Heart left ventricle (tissue), 16 donors: ENCODE data around the gene BMERB1. TPM values are rescaled to one million over a fixed set of nuclear protein-coding genes. Genes with fewer than 3 reads are reported as not detected.

Source experiments
- ATAC-seq, 4 donors: fragments of 200-7000 bp; cut with Tn5 transposase; one replicate each; pipeline ENCODE4 v1.9.1; 2020 to 2022; ENCODE audit warnings: moderate library complexity in 4 of 4, mild to moderate bottlenecking in 3 of 4, moderate number of reproducible peaks in 1 of 4
- DNase-seq, 5 donors: peaks; one replicate each; pipeline ENCODE4 v3.0.0-alpha.2; 2020
- H3K27ac ChIP-seq, 12 donors: fragments of 200-600 bp; sonication (generic) in 4 of 12; one replicate each; pipeline versions ENCODE4 v1.5.0 to v1.8.0; 2016 to 2022; ENCODE audit warnings: mild to moderate bottlenecking in 2 of 12
- H3K27me3 ChIP-seq, 9 donors: fragments of 200-600 bp; sonication (generic) in 2 of 9; one replicate each; pipeline versions ENCODE4 v1.5.1 to v1.8.0; 2016 to 2022; ENCODE audit warnings: mild to moderate bottlenecking in 3 of 9
- H3K36me3 ChIP-seq, 9 donors: fragments of 200-600 bp; sonication (generic) in 2 of 9; one replicate each; pipeline versions ENCODE4 v1.5.0 to v1.8.0; 2018 to 2022; ENCODE audit warnings: mild to moderate bottlenecking in 2 of 9
- H3K4me1 ChIP-seq, 12 donors: fragments of 200-600 bp; sonication (generic) in 4 of 12; one replicate each; pipeline versions ENCODE4 v1.5.0 to v1.8.0; 2016 to 2022; ENCODE audit warnings: mild to moderate bottlenecking in 3 of 12
- H3K4me3 ChIP-seq, 12 donors: fragments of 200-600 bp; sonication (generic) in 4 of 12; one replicate each; pipeline versions ENCODE4 v1.5.0 to v1.8.0; 2017 to 2022; ENCODE audit warnings: mild to moderate bottlenecking in 9 of 12, moderate library complexity in 4 of 12
- H3K9me3 ChIP-seq, 12 donors: fragments of 200-600 bp; sonication (generic) in 4 of 12; one replicate each; pipeline versions ENCODE4 v1.5.0 to v1.8.0; 2016 to 2022; ENCODE audit warnings: mild to moderate bottlenecking in 1 of 12
- CTCF ChIP-seq, 12 donors: fragments of 200-600 bp; sonication (generic) in 4 of 12; IDR thresholded peaks; one replicate each; pipeline versions ENCODE4 v1.5.0 to v1.8.0; 2018 to 2022; ENCODE audit warnings: antibody characterized with exemption in 12 of 12, mild to moderate bottlenecking in 5 of 12
- POLR2A ChIP-seq, 2 donors: fragments of 450-650 bp; IDR thresholded peaks; one replicate each; pipeline ENCODE4 v1.6.1; 2017; ENCODE audit warnings: antibody characterized with exemption in 2 of 2, mild to moderate bottlenecking in 2 of 2, moderate library complexity in 2 of 2
- WGBS, 4 donors: extraction: QIAGEN DNeasy Blood & Tissue Kit in 2 of 4; methylation state at CpG; one replicate each; pipeline versions ENCODE4 v1.1.5 to v1.1.7; 2013 to 2018; 5-methylcytosine and 5-hydroxymethylcytosine counted together
- intact Hi-C, 10 donors: fragments of 100-400 bp; cut with DNase I; formaldehyde crosslinking; loops; one replicate each; pipeline versions ENCODE4 v1.11.1 to v1.14.2; 2022
- polyA plus RNA-seq, 2 donors: library from polyadenylated mRNA; stranded (reverse); fragments of 200-250 nt; gene quantifications; one replicate each; pipeline ENCODE4 v1.2.3, GENCODE V29; 2013
- total RNA-seq, 9 donors: library from RNA; depleted of rRNA in 2 of 9; stranded (reverse); fragments of >200 nt in 2 of 9; fragmentation: NEBNext Ultra II Directional in 3 of 9; extraction: Animal tissue kit (Norgen Biotek cat#: 25700) in 3 of 9; gene quantifications; one replicate each; pipeline versions ENCODE4 v1.1.0 to v1.2.4, GENCODE V29; 2016 to 2023
- donor health status: ischemic (EF 13 %, LVEDD 7.1; RV severe dilation, severe dysfunction).
- donor health status: healthy with polysubstance abuse.
- donor health status: DM: no; HTN: yes; CAD: no.
- donor health status: DM: no; HTN: no; CAD: no.
- donor health status: ischemic (EF 25% LVEDD 6.9; RV normal size, moderate dysfunction).
- donor health status: ischemic (EF 25% LVEDD 5.7; RV mildly dilated, moderate dysfunction).
- donor health status: healthy.
- donor health status: DM: yes; HTN: yes; CAD: no.
- donor health status: ischemic (EF 35%, LVEDD 5.7; RV mildly dilated, moderate dysfunction).
- donor health status: nonischemic (EF 11% LVEDD 7.7; RV severe dilation, severe dysfunction).
- donor health status: DM: yes; HTN: yes; CAD: no.
- donor health status: PGD.
- donor health status: ischemic (EF 29% LVEDD 5.4; RV normal size, mild dysfunction).
- donor health status: nonischemic (EF 23%, LVEDD 6.1; RV moderate dilation, normal function).

BMERB1 gene
- total and polyA plus RNA-seq, 11 donors, result 20.8 to 105 (median 70.5) TPM

GRCh38 chr16:15493466-15494180 is 59.2 kb downstream of the BMERB1 start:
- H3K36me3 ChIP-seq, result no peaks in the 10 kb centered on the region
- intact Hi-C loops, result loop anchor here in 1 of 10 donors (10.0 kb wide), 1 partner anchor 61 kb away; no protein-coding TSS in a partner anchor
- 57 to 62% (median 59%) methylated on average over 9 of the region's 9 CpGs for WGBS, 4 donors
- peak overlapping the region in 7 of 12 donors; percentile 6 to 73 (median 53) for H3K27ac ChIP-seq
- no peak for TF ChIP-seq POLR2A (IDR thresholded peaks at IDR 0.05)
- TF ChIP-seq CTCF (IDR thresholded peaks at IDR 0.05), result no peak
- peaks cover 0 to 4% (median 0%) of the 10 kb centered on the region in 12 donors for H3K9me3 ChIP-seq
- H3K4me3 ChIP-seq, result no peak overlapping the region
- H3K4me1 ChIP-seq, result peaks cover 0 to 39% (median 21%) of the 10 kb centered on the region in 12 donors
- DNase-seq (no peak), ATAC-seq (peak in 1 of 4 donors; percentile 19)
- H3K27me3 ChIP-seq, result no peaks in the 10 kb centered on the region

- intact Hi-C loops, result loop anchor here in 1 of 10 donors (10.0 kb wide), 1 partner anchor 61 kb away; no protein-coding TSS in a partner anchor
- 50 to 75% (median 61%) methylated on average over 4 of the region's 4 CpGs for WGBS, 4 donors
- H3K27me3 ChIP-seq, result no peaks in the 10 kb centered on the region
- ATAC-seq, result peak in 3 of 4 donors; percentile 10 to 45 (median 15)
- no peaks in the 10 kb centered on the region for H3K36me3 ChIP-seq
- no peak overlapping the region for H3K4me3 ChIP-seq
- H3K9me3 ChIP-seq, result peaks cover 0 to 4% (median 0%) of the 10 kb centered on the region in 12 donors
- peak overlapping the region in 8 of 12 donors; percentile 6 to 73 (median 38) for H3K27ac ChIP-seq
- TF ChIP-seq CTCF (IDR thresholded peaks at IDR 0.05) (no peak), POLR2A (IDR thresholded peaks at IDR 0.05) (no peak)
- H3K4me1 ChIP-seq, result peaks cover 0 to 33% (median 16%) of the 10 kb centered on the region in 12 donors
- no peak for DNase-seq
Measured at GRCh38 chr16:15494236-15494635, 59.8 kb downstream of the BMERB1 start.

GRCh38 chr16:15495898-15496297 is 61.5 kb downstream of the BMERB1 start:
- 93 to 99% (median 98%) methylated on average over 2 of the region's 2 CpGs for WGBS, 4 donors
- TF ChIP-seq POLR2A (IDR thresholded peaks at IDR 0.05), result no peak
- no peak for TF ChIP-seq CTCF (IDR thresholded peaks at IDR 0.05)
- Histone ChIP-seq H3K4me1 (peaks cover 0 to 20% (median 7%) of the 10 kb centered on the region in 12 donors), H3K27me3 (no peaks in the 10 kb centered on the region), H3K9me3 (peaks cover 0 to 4% (median 0%) of the 10 kb centered on the region in 12 donors), H3K36me3 (no peaks in the 10 kb centered on the region), H3K4me3 (no peak overlapping the region), H3K27ac (no peak overlapping the region)
- intact Hi-C loops, result loop anchor here in 1 of 10 donors (10.0 kb wide), 1 partner anchor 59 kb away; no protein-coding TSS in a partner anchor
- ATAC-seq (no peak), DNase-seq (no peak)

GRCh38 chr16:15498427-15499175 is 64.2 kb downstream of the BMERB1 start:
- TF ChIP-seq POLR2A (IDR thresholded peaks at IDR 0.05), result no peak
- TF ChIP-seq CTCF (IDR thresholded peaks at IDR 0.05), result no peak
- intact Hi-C loops, result loop anchor here in 1 of 10 donors (10.0 kb wide), 1 partner anchor 56 kb away; no protein-coding TSS in a partner anchor
- no peaks in the 10 kb centered on the region for H3K27me3 ChIP-seq
- peak overlapping the region in 1 of 12 donors; percentile 13 for H3K27ac ChIP-seq
- H3K4me1 ChIP-seq, result peaks cover 0 to 14% (median 6%) of the 10 kb centered on the region in 12 donors
- peaks cover 0 to 4% (median 0%) of the 10 kb centered on the region in 12 donors for H3K9me3 ChIP-seq
- 68 to 73% (median 69%) methylated on average over 2 of the region's 2 CpGs for WGBS, 4 donors
- ATAC-seq, result peak in 1 of 4 donors; percentile 48
- DNase-seq, result no peak
- no peak overlapping the region for H3K4me3 ChIP-seq
- no peaks in the 10 kb centered on the region for H3K36me3 ChIP-seq
